NCI-H460 (cell line): ENCODE measurements around the gene AFG3L2. TPM values are rescaled to one million over a fixed set of nuclear protein-coding genes. Genes with fewer than 3 reads are reported as not detected.

ENCODE experiments used
- DNase-seq: peaks from one replicate; pipeline ENCODE4 v3.0.0-alpha.2; 2016; ENCODE audit warnings: low read depth; ENCODE audit errors: extremely low read depth
- total RNA-seq: library from RNA; depleted of rRNA; stranded (reverse); fragments of >200 nt; shearing (Covaris generic); gene quantifications from 2 replicates; pipeline ENCODE4 v1.2.3, GENCODE V29; 2014

Gene AFG3L2
- total RNA-seq, 1 experiment from 2014 or later = 57.5 TPM

DNA sequence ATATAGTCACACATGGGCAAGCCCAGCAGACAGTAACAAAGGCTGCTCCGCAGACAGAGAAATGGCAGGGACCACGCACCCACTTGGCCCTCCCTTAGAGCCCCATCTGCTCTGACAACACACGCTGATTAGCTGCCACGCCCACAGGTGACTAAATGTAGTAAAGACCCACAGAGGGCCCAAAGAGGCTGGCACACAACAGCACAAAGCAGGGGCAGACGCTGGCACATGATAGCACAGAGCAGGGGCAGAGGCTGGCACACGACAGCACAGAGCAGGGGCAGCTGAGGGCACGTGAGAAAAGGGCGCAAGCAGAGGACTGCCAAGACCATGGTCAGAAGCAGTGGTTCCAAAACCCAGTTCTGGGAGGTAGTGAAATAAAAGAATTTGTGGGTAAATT, 10.6 kb downstream of the AFG3L2 start:
- DNase-seq = no peak

DNA sequence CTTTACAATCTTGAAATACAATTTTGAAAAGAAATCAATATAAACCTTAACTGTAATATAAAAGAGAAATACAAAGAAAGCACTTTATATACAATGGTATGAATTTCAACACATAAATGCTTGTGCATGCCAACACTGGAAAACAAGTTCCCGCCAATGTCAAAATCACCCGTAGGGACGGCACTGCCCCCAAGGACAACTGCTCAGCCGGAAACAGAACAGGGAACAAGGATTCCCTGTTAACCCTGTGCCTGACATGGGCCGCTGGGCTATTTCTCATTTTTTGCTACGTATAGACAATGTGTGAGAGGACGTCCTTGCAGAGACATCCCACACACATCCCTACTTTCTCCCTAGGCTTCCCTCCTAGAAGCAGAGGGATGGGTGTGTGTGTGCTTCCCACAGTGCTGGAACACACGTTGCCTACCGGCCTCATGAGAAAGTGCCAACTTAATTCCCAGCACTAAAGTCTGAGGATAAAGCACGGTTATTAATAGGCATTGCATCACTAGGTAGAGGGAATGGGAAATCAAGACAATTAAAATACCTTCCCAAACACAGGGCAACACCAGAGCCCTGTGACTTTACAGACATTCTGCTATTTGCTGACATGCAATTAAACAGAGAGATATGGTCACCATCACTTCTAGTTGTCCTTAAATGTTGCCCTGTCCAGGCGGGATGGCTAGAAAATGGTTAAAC, 14.4 kb downstream of the AFG3L2 start:
- DNase-seq = no peak

DNA sequence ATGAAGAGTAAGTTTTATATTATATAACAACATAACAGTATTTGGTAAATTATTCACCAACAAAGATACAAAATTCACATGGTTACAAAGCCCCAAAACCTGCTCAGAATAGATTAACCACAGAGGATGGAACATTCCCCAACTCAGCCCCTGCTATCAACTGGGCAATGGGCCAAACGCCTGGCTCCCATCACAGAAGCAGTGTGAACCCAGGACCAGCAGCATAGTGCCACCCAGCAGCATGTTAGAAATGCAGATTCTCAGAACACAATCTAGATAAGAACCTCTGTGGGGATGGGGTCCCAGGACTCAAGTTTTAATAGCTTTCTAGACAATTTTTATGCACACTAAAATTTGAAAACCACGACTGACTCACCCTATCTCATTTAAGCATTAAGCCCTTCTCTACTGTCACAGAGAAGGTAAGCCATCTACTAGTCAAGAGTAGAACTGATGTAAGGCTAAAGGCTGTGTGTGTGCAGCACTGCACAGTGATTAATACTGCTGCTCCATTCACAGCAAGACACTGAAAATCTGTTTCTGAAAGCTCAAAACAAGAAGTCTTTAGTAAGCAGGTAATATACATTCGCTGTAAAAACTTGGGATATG, 15.2 kb downstream of the AFG3L2 start:
- DNase-seq = no peak

DNA sequence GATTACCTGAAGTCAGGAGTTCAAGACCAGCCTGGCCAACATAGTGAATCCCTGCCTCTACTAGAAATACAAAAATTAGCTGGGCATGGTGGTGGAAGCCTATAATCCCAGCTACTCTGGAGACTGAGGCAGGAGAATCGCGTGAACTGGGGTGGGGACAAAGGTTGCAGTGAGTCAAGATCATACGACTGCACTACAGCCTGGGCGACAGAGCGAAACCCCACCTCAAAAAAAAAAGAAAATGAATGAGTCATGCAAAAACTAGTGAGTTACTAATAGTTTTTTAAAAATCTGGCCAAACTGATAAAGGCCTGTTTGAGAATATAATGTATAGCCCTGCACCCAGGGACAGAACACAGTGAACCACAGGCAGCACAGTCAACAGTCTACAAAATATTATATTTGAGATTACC, 17.5 kb downstream of the AFG3L2 start:
- no peak for DNase-seq

DNA sequence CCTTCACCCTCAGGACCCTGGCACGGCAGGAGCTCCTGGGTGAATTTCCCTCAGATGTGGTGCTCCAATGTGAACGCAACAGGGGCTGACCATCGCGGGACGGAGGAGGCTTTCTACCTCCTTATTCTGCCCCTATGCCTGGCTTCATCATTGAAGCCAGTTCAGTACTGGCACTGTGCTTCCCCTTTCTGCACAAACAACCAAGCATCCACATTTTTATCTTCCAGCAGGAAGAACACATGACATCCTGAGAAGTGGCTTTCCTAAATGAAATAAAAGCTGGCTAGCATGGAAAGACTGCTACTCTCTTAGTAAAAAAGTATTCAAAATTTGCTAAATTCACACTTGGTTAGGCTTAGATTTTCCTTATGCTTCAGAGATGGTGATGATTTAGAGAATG, 24.8 kb downstream of the AFG3L2 start:
- no peak for DNase-seq

DNA sequence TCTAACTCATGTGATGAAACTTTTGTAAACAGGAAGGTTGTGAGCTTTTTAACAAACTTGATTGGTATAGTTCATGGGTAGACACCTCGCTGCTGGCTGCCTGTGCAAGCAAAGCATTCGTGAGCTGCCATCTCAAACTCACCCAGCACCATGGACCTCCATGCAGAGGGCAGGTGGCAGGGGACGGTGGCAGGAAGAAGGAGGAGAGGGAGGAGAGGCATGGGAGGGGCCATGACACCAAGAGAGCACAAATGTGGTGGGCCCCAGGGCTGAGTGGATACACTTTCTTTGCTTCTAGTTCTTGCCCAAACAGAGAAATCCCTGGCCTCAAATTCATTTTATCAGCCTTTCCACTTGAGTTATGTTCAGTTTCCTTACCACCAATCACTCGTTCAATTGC, 29.1 kb downstream of the AFG3L2 start:
- DNase-seq = no peak

DNA sequence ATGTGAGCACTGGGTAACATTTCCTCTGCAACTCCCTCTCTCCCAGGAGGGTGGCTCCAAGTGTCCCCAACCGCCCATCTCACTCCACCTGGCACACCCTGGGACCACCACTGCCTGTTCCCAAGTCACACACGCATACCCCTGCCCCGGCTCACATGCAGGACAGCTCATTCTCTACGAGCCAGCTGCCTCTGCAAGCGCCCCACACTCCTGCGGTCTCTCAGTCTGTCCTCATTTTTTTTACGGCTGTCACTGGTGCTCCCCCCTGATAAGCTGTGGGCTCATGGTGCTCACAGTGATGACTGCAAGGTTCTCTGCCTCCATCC, 30.8 kb downstream of the AFG3L2 start:
- DNase-seq = no peak

DNA sequence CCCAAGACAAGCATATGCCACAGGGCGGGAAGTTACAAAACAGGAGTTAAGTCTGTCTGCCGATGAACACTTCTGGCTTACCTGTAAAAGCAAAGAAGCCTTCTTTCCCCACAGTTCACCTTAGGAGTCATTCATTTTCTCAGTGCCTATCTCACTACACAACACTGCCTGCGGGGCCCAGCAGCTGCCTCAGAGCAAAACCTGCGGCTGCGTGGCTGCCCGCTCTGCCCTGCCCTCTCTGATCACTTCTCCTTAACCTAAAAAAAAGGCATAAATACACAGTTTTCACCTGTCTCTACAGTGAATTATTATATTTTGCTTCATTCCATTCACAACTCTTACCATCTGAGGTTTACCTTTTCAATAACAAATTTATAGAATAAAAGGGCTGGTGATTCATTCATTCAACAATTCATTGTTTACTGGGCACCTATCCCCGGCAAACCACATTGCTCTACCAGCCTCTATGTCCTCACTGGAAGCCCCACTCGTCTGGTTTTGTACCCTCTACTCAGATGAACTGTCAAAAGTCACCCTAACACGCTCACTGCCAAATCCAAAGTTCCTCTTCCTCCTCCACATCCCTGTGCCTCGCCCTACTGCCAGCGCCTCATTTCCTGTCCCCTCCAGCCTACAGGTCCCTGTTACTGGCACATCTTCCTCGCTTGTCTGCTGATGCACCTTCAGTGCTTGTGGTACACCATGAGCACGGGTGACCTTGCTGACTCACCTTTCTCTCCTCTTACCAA, 31.4 kb downstream of the AFG3L2 start:
- no peak for DNase-seq

DNA sequence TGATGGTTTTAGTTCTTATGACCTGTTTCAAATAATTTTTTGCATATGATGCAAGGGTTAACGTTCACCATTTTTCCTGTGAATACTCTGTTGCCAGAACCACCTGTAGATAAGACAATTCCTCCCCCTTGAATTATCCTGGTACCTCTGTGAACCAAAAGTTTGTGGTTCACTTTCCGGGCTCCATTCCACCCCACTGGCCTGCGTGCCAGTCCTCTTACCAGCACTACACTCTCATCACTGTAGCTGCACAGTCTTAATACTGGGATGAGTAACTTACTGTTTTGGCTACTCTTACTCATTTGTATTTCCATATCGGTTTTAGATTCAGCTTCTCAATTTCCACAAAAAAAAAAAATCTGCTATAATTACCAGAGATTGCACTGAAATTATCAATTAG, 34.4 kb downstream of the AFG3L2 start:
- DNase-seq = no peak

DNA sequence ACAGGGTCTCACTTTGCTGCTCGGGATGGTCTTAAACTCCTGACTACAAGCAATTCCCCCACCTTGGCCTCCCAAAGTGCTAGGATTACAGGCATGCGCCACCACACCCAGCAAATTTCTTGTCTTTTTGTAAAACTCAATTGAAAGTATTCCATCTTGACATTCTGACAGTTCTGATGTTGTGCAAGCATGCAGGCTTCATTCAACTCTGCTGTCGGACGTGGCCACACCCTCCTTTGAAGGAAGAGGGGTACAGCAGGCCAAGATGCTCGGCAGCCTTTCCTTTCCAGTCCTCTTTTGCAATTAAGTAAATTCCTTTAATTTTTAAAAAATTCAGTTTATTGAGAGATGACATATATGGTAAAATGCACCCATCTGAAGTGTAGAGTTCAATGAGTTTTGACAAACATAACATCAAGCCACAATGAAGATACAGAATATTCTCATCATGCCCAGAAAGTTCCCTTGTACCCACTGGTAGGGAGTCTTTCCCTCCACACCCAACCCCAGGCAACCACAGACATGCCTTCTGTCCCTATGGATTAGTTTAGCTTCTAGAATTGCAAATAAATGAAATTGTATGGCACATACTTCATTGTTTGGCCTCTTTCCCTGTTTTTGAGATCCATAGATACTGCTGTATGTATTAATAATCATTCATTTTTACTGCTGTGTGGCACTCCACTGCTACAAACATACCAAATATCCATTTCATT, 35.9 kb downstream of the AFG3L2 start:
- DNase-seq = no peak

DNA sequence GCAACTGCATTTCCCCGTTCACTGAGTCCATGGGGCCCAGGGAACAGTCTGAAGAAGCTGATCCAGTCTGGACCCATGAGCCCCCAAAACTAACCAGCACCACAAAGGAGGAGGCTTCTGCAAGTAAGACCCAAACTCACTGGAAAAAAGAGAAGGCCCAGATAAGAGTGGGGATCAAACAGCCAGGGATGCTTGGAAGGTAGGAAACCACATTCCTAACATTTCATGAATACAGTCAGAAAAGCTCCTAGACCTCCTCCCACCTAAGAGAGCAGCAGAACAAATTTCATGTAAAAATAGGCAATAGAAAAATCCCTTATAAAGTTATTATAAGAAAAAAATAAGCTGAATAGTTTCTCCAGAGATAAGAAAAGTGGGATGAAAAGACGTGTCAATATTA, 38.6 kb downstream of the AFG3L2 start:
- DNase-seq = no peak

DNA sequence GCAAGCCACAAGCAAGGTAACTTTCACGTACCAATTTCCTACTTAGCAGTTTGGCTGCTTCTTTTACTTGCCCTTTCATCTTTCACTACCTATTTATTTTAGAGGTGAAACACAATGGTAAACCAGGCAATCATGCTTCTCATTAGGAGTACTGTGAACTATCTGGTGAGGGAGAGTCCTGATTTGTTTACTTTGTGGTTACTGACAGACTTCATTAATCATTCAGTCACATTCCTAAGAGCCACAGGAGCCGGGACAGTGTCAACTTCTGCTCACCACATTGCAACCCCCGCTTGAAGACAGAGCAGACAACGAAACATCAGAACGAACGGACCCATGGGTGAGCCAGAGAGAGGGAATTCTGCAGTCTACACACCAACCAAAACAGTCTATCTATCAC, 40.1 kb downstream of the AFG3L2 start:
- DNase-seq = peak; percentile 3

DNA sequence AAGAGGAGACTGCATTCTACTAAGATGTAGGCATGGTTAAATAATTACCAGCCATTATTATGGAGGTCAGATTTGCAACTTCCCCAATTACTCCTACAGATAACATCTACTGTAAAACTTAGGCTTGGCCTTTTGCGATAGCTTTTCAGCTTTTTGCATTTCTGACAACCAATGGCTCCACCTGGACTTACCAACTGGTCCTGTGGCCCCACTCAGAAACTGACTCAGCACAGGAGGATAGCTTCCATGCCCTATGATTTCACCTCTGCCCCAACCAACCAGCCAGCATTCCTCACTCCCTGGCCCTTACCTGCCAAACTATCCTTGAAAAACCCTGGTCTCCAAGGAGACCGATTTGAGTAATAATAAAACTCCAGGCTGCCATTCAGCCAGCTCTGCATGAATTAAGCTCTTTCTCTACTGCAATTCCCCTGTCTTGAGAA, 40.8 kb downstream of the AFG3L2 start:
- no peak for DNase-seq

DNA sequence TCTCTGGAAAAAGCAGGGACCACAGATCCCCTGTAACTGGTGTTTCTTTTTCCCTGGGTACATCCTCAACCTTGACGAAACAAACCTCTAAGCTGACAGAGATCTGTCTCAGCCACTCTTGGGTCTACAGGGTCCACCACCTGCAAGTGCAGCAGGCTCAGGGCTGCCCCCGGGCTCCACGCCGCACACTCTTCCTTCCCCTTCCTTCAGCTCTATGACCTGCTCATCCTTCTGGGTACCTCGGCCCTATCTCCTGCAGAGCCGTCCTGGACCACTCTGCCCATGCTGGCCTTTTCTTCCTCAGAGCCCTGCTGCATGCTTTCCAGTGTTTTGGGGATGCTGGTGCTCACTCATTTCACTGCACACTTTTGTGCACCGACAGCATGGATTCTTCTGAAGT, 41.5 kb downstream of the AFG3L2 start:
- no peak for DNase-seq

DNA sequence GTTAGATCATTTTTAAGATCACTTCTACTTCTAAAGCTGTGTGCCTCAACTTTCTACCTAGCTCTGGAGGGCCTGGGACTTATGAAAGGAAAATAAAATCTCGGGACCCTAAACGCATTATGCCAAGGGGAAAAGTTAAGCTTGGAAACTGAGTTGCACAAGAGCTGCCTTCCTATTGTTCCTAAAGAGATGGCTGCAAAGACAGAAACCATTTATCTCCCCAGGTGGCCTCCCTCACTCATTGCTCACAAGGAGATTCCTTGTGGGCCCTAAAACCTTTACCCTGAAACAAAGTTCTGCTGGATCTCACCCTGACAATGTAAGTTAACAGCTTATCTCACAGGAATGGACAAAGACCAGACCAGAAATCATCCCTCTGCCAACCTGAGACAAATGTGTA, 42.2 kb downstream of the AFG3L2 start:
- DNase-seq = no peak

DNA sequence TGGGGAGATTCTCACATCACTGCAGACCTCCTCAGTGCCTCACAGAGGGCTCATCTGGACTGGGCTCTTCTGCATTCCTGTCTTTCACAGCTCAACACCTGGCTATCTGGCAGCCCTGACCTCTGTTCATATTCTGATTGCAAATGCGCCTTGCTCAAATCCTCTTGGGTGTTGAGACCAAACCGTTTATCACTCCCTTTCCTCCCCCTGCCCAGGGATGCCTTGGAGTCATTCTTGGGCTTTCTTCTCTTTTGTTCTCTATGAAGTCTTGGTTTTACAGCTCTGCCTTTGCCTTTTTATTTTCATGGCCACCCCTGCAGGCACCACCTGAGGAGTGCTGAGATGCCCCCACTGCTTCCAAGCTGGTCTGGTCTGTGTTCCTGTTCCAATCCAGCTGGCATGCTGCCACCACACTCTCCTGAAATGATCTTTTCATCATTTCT, 42.6 kb downstream of the AFG3L2 start:
- DNase-seq = no peak

DNA sequence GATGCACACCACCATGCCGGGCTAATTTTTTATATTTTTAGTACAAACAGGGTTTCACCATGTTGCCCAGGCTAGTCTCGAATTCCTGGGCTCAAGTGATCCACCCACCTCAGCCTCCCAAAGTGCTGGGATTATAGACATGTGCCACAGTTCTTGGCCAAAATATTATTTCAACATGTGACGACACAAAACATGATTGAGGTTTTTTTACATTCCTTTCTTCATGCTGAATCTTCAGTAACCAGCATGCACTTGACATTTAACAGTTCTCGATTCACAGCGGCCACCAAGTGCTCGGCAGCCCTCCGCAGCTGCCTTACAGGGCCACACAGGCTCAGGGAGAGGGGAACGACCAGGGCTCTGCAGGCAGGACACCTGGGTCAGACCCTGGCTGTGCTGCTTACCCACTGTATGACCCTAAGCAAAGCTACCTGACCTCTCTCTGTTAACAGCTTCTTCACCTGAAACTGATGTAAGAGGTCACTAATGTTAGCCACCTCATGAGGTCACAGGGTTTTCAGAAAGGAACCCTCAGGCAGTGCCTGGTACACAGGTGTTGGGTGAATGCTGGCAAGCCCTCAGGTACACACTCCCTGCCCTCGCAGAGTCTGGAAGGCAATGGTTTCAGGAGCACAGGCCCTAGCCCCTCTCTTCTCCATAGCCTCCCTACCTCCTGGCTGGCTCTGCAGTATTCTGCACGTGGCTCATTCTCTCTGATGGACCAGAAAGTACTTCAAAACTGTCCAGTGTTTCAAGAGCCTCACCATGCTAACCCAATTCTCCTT, 43.3 kb downstream of the AFG3L2 start:
- DNase-seq = no peak

DNA sequence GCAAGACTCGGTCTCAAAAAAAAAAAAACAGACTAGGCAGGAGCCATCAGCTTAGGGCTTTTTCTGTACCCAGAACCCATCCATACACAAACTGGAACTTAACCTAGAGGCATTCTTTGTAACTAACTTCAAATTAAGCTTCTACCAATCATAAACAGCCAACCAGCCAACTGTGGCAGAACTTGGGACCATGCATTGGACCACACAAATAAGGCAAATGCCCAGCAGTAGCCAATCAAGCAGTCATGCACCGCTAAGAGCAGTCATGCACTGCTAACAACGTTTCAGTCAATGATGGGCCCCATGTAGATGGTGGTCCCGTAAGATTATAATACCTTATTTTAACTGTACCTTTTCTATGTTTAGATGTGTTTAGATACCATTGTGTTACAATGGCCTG, 46.3 kb downstream of the AFG3L2 start:
- DNase-seq = no peak

DNA sequence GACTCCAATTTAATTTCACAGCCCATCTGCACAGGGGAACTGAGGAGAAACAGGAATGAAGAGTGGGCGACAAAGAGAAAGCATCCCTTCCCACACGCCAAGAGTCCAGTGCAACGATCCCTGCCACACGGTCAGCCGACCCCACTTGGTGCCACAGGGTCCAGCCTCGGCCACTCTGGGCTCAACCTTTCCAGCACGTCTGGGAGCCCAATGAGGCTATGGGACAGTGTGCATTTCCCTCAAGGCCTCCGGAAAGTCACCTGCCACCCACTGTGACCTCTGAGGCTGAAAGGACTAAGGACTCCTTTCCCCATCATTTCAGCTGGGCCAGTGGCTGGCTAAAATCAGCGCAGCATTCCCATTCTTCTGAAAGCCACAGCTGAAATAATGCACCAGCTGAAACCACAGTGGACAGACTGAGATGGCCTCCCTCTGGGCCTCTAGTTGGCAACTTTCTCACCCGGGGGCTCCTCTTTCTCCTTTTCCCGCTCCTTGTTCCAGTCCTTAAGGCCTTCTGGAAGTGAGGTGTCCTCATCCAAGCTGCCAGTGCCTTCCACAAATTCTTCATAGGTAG, 47.8 kb downstream of the AFG3L2 start:
- DNase-seq = no peak

DNA sequence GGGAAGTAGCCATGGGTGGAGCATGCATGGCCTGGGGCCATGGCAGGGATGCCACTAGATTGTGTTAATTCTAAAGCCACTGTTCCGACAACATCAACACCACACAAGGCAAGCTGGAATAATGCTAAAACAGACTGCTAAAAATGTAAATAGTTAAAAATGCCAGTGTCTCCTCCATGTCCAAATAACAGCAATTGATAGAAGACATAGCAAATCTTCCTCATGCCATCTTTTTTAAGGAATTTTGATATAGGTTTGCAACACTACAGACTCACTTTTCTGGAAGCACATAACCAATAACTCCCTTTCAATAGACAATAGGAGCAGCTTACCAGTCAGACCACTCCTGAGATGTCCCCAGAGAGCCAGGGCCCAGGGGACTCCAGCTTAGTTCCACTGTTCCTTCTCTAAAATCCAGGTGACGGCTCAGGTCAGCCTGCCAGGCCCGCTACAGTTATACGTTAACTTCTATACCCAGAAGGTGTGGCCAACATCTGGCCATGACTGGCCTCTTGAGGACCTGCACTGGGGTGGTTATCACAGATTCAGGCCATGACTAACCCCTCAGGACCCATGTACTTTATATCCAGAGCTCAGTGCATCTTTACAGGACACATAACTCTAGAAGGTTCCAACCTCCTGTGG, 48.7 kb downstream of the AFG3L2 start:
- no peak for DNase-seq
